ENCODE results near the gene SHOC1.

GRCh38 chr9:111838439-111838838 is 43.7 kb upstream of the SHOC1 start:
- no peak for TF ChIP-seq POLR2A (IDR thresholded peaks at IDR 0.05)
- TF ChIP-seq CTCF (IDR thresholded peaks at IDR 0.05), result no peak
